Right lobe of liver (tissue), 6 donors: ENCODE measurements around the gene SCNN1B. TPM values are rescaled to one million over a fixed set of nuclear protein-coding genes. Genes with fewer than 3 reads are reported as not detected.

Experiments
- ATAC-seq, 4 donors: fragments of 200-7000 bp; cut with Tn5 transposase; one replicate each; pipeline ENCODE4 v1.9.1; 2020; ENCODE audit warnings: mild to moderate bottlenecking in 4 of 4, moderate library complexity in 4 of 4
- DNase-seq, 3 donors: peaks; one replicate each; pipeline ENCODE4 v3.0.0-alpha.2; 2020
- H3K27ac ChIP-seq, 3 donors: fragments of 200-600 bp; one replicate each; pipeline ENCODE4 v1.8.0; 2022
- H3K27me3 ChIP-seq, 2 donors: fragments of 200-600 bp; one replicate each; pipeline ENCODE4 v1.8.0; 2022
- H3K36me3 ChIP-seq, 4 donors: fragments of 200-600 bp; sonication (generic) in 1 of 4; one replicate each; pipeline versions ENCODE4 v1.5.1 to v1.8.0; 2017 to 2022; ENCODE audit warnings: control low read depth in 1 of 4
- H3K4me1 ChIP-seq, 4 donors: fragments of 200-600 bp; sonication (generic) in 1 of 4; one replicate each; pipeline versions ENCODE4 v1.5.1 to v1.8.0; 2017 to 2022; ENCODE audit warnings: control low read depth in 1 of 4
- H3K4me3 ChIP-seq, 3 donors: fragments of 200-600 bp; one replicate each; pipeline ENCODE4 v1.8.0; 2022
- H3K9me3 ChIP-seq, 4 donors: fragments of 200-600 bp; sonication (generic) in 1 of 4; one replicate each; pipeline versions ENCODE4 v1.5.1 to v1.8.0; 2017 to 2022; ENCODE audit warnings: control low read depth in 1 of 4
- POLR2A ChIP-seq: fragments of 450-650 bp; IDR thresholded peaks from one replicate; pipeline ENCODE4 v1.6.1; 2017; ENCODE audit warnings: antibody characterized with exemption, mild to moderate bottlenecking
- WGBS: methylation state at CpG from one replicate; pipeline ENCODE4 v1.1.6; 2018; ENCODE audit warnings: low coverage, low lambda C conversion rate; ENCODE audit not compliant: insufficient coverage; ENCODE audit errors: missing lambda C conversion rate; 5-methylcytosine and 5-hydroxymethylcytosine counted together
- intact Hi-C, 2 donors: fragments of 100-400 bp; cut with DNase I; formaldehyde crosslinking; loops; one replicate each; pipeline versions ENCODE4 v1.11.2 to v1.14.1; 2022
- total RNA-seq, 6 experiments: library from RNA; depleted of rRNA in 2 of 6; stranded (reverse); fragments of >200 nt in 2 of 6; fragmentation: NEBNext Ultra II Directional in 3 of 6; extraction: Animal tissue kit (Norgen Biotek cat#: 25700) in 3 of 6; gene quantifications; one replicate each; pipeline versions ENCODE4 v1.1.0 to v1.2.4, GENCODE V29; 2016 to 2023
- TF ChIP-seq, protein P1 (sequence below), 4 donors: fragments of 200-600 bp in 3 of 4; fragments of 450-650 bp in 1 of 4; IDR thresholded peaks; one replicate each; pipeline versions ENCODE4 v1.5.1 to v1.8.0; 2016 to 2022; ENCODE audit warnings: antibody characterized with exemption in 4 of 4, mild to moderate bottlenecking in 2 of 4
- donor health status: DM: no; HTN: yes; CAD: no.
- donor health status: DM: no; HTN: no; CAD: no.
- donor health status: DM: no; HTN: no; CAD: no.
- donor health status: DM: no; HTN: yes; CAD: no.
- donor health status: DM: no; HTN: yes; CAD: no.

SCNN1B gene
- total RNA-seq, 6 experiments from 2014 or later = 0.12 to 0.13 TPM; not detected in 4

DNA sequence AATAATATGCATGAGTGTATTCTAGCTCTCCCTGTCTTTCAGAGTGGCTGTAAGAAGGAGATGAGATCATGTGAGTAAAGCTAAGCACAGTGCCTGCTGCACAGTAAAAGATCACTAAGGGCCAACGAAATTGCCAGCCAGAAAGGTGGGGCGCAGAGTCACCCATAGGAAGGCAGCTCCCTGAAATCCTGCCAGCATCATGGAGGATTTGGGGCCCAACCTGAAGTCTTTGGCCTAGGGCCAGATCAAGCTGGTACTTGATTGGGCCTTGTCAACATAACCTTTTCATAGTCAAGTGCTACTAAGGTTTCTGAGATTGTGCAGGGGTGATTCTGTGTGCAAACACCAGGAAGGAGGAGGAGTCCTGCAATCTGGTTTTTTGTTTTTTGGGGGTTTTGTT is 16.5 kb downstream of the SCNN1B start:
- ATAC-seq = no peak
- no peaks in the 10 kb centered on the region for H3K36me3 ChIP-seq
- DNase-seq = no peak
- TF ChIP-seq, protein P1, sequence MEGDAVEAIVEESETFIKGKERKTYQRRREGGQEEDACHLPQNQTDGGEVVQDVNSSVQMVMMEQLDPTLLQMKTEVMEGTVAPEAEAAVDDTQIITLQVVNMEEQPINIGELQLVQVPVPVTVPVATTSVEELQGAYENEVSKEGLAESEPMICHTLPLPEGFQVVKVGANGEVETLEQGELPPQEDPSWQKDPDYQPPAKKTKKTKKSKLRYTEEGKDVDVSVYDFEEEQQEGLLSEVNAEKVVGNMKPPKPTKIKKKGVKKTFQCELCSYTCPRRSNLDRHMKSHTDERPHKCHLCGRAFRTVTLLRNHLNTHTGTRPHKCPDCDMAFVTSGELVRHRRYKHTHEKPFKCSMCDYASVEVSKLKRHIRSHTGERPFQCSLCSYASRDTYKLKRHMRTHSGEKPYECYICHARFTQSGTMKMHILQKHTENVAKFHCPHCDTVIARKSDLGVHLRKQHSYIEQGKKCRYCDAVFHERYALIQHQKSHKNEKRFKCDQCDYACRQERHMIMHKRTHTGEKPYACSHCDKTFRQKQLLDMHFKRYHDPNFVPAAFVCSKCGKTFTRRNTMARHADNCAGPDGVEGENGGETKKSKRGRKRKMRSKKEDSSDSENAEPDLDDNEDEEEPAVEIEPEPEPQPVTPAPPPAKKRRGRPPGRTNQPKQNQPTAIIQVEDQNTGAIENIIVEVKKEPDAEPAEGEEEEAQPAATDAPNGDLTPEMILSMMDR (IDR thresholded peaks at IDR 0.05) = no peak
- TF ChIP-seq POLR2A = no peak
- H3K9me3 ChIP-seq = no peaks in the 10 kb centered on the region
- H3K27ac ChIP-seq = no peak overlapping the region
- H3K27me3 ChIP-seq = no peaks in the 10 kb centered on the region
- intact Hi-C loops = no loop called here
- H3K4me3 ChIP-seq = no peak overlapping the region
- no peaks in the 10 kb centered on the region for H3K4me1 ChIP-seq
- 100% methylated on average over 1 of the region's 2 CpGs for WGBS

DNA sequence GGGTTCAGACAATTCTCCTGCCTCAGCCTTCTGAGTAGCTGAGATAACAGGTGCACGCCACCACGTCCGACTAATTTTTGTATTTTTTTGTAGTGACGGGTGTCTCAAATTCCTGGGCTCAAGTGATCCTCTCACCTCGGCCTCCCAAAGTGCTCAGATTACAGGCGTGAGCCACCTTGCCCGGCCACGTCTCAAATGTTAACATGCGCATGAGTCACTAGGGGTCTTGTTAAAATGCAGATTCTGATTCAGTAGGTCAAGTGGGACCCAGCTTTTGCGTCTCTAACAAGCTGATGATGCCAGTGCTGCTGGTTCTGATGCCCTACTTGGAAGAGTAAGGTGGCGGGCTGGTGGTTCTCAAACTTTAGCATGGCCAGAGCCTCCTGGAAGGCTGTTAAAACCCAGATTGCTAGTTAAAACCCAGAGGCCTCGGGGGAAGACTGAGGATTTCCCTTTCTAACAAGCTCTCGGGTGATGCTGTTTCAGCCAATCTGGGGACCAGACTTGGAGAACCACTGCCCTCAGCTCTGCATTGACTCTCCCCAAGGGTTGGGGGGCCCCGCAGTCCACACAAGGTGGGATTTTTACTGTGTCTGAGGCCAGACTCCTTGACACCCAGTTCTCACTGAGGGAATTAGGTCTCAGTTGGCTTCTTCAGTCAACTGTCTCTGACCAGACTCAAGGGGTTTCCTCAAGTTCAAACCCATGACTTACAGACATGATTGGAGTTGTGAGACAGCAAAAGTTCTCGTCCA is 17.9 kb downstream of the SCNN1B start:
- no peaks in the 10 kb centered on the region for H3K9me3 ChIP-seq
- ATAC-seq (no peak), DNase-seq (no peak)
- H3K27ac ChIP-seq = no peak overlapping the region
- no peak overlapping the region for H3K4me3 ChIP-seq
- H3K27me3 ChIP-seq = no peaks in the 10 kb centered on the region
- WGBS = 84% methylated on average over 10 of the region's 15 CpGs
- no peaks in the 10 kb centered on the region for H3K4me1 ChIP-seq
- H3K36me3 ChIP-seq = no peaks in the 10 kb centered on the region
- intact Hi-C loops = no loop called here
- TF ChIP-seq, protein P1 (IDR thresholded peaks at IDR 0.05) = no peak
- TF ChIP-seq POLR2A = no peak

DNA sequence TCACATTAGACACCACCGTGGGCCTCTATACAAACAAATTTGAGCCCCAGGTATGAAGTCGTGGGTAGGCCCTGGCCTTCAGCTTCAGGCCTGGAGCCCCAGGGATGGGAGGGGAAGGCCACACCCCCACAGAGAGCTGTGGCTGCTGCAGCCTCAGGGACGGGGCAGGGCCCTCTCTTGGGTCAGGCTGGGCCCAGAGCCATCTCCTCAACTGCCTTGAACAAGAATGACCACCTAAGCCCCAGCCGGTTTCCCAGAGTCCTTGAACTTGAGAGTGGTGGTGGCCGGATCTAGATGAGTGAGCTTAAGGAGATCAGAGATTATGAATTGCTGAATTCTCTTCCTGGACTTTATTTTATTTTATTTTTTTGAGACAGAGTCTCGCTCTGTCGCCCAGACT is 18.6 kb downstream of the SCNN1B start:
- ATAC-seq (no peak), DNase-seq (no peak)
- H3K27ac ChIP-seq = no peak overlapping the region
- WGBS = 89% methylated on average over 3 of the region's 7 CpGs
- no peak for TF ChIP-seq POLR2A
- TF ChIP-seq, protein P1 (IDR thresholded peaks at IDR 0.05) = no peak
- H3K27me3 ChIP-seq = no peaks in the 10 kb centered on the region
- no peak overlapping the region for H3K4me3 ChIP-seq
- no peaks in the 10 kb centered on the region for H3K36me3 ChIP-seq
- intact Hi-C loops = no loop called here
- H3K4me1 ChIP-seq = no peaks in the 10 kb centered on the region
- no peaks in the 10 kb centered on the region for H3K9me3 ChIP-seq

DNA sequence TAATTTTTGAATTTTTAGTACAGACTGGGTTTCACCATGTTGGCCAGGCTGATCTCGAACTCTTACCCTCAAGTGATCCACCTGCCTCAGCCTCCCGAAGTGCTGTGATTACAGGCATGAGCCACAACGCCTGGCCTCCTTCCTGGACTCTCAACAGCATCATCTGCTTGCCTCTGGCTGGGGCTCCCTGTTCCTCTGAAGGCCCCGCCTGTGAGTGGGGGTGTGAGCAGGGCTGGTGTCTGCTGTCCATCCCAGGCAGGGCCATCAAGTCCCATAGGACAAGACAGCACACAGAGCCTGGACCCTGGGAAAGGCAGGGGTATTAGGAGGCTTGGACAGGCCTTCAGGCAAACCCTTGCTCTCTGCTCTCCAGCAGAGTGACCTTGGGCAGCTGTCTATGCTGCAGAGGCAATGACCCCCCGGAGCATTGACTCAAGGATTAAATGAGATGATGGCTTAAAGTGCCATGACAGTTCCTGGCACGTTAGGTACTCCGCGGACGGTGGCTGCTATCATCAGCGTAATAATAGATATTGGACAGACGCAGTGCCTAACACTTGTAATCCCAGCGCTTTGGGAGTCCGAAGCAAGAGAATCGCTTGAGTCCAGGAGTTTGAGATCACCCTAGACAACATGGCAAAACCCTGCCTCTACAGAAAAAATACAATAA is 19.2 kb downstream of the SCNN1B start:
- Histone ChIP-seq H3K27ac (no peak overlapping the region), H3K27me3 (no peaks in the 10 kb centered on the region), H3K9me3 (no peaks in the 10 kb centered on the region), H3K36me3 (no peaks in the 10 kb centered on the region), H3K4me1 (no peaks in the 10 kb centered on the region), H3K4me3 (no peak overlapping the region)
- WGBS = 81% methylated on average over 8 of the region's 14 CpGs
- intact Hi-C loops = no loop called here
- no peak for TF ChIP-seq POLR2A
- TF ChIP-seq, protein P1 (IDR thresholded peaks at IDR 0.05) = no peak
- ATAC-seq (no peak), DNase-seq (no peak)
